ENCODE results near the gene GLOD5.
"Not testable (repeated sequence)": the region's sequence is repeated elsewhere in the genome, so short reads cannot be mapped to it uniquely, and the experiment has no call there.

GLOD5 gene

GRCh38 chrX:48815266-48815665, 53.7 kb downstream of the GLOD5 start:
- ATAC-seq (ENCODE audit: low read depth) (no peak), DNase-seq (ENCODE audit: low spot score) (no peak)
- no peaks in the 10 kb centered on the region for H3K9me3 ChIP-seq (ENCODE audit: severe bottlenecking)
- H3K4me1 ChIP-seq (ENCODE audit: insufficient read depth, poor library complexity, severe bottlenecking): no peaks in the 10 kb centered on the region
- no peaks in the 10 kb centered on the region for H3K27me3 ChIP-seq (ENCODE audit: insufficient read depth, poor library complexity, severe bottlenecking)
- H3K36me3 ChIP-seq (ENCODE audit: low read depth): peaks cover 6% of the 10 kb centered on the region; the same call in 1 of the 2 replicates
- TF ChIP-seq, protein P1, sequence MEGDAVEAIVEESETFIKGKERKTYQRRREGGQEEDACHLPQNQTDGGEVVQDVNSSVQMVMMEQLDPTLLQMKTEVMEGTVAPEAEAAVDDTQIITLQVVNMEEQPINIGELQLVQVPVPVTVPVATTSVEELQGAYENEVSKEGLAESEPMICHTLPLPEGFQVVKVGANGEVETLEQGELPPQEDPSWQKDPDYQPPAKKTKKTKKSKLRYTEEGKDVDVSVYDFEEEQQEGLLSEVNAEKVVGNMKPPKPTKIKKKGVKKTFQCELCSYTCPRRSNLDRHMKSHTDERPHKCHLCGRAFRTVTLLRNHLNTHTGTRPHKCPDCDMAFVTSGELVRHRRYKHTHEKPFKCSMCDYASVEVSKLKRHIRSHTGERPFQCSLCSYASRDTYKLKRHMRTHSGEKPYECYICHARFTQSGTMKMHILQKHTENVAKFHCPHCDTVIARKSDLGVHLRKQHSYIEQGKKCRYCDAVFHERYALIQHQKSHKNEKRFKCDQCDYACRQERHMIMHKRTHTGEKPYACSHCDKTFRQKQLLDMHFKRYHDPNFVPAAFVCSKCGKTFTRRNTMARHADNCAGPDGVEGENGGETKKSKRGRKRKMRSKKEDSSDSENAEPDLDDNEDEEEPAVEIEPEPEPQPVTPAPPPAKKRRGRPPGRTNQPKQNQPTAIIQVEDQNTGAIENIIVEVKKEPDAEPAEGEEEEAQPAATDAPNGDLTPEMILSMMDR (IDR thresholded peaks at IDR 0.05; ENCODE audit: poor library complexity, severe bottlenecking): no peak
- no peak overlapping the region for H3K4me3 ChIP-seq (ENCODE audit: severe bottlenecking)
- no peak overlapping the region for H3K27ac ChIP-seq (ENCODE audit: poor library complexity, severe bottlenecking)

DNA sequence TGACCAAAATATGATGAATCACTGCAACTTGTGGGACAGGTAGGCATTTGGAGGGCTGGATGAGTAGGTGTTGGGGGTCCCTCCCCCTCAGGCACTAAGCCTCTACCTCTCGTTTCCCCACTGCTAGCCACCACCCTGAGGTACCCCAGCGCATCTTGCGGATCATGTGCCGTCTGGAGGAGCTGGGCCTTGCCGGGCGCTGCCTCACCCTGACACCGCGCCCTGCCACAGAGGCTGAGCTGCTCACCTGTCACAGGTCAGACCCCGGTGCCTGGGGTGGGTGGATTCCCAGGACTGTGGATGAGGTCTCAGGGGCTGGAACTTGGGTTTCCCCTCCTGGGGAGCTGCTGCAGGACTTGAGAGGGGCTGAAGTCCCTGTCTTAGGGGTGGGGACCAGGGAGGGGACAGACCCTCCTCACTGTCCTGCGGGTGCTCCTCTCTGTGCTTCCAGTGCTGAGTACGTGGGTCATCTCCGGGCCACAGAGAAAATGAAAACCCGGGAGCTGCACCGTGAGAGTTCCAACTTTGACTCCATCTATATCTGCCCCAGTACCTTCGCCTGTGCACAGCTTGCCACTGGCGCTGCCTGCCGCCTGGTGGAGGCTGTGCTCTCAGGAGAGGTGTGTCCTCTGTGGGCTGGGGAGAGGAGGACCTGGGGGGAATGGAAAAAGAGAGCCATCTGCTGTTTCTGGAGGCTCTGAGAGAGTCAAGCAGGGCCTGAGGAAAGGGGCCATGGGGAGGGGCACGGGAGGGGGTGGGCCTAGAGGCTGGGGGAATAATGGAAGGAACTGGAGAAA, 54.7 kb downstream of the GLOD5 start:
- DNase-seq (ENCODE audit: low spot score) (no peak), ATAC-seq (ENCODE audit: low read depth) (no peak)
- H3K9me3 ChIP-seq (ENCODE audit: severe bottlenecking): no peaks in the 10 kb centered on the region
- TF ChIP-seq, protein P1 (IDR thresholded peaks at IDR 0.05; ENCODE audit: poor library complexity, severe bottlenecking): no peak
- no peak overlapping the region for H3K27ac ChIP-seq (ENCODE audit: poor library complexity, severe bottlenecking)
- H3K36me3 ChIP-seq (ENCODE audit: low read depth): 0 out of 2 replicates have a peak, but pooled peaks cover 3% of the 10 kb centered on the region
- H3K27me3 ChIP-seq (ENCODE audit: insufficient read depth, poor library complexity, severe bottlenecking): no peaks in the 10 kb centered on the region
- no peaks in the 10 kb centered on the region for H3K4me1 ChIP-seq (ENCODE audit: insufficient read depth, poor library complexity, severe bottlenecking)
- no peak overlapping the region for H3K4me3 ChIP-seq (ENCODE audit: severe bottlenecking)

- no peak overlapping the region for H3K4me3 ChIP-seq (ENCODE audit: severe bottlenecking)
- H3K9me3 ChIP-seq (ENCODE audit: severe bottlenecking): no peaks in the 10 kb centered on the region
- no peak for DNase-seq (ENCODE audit: low spot score)
- no peaks in the 10 kb centered on the region for H3K27me3 ChIP-seq (ENCODE audit: insufficient read depth, poor library complexity, severe bottlenecking)
- no peak overlapping the region for H3K27ac ChIP-seq (ENCODE audit: poor library complexity, severe bottlenecking)
- H3K36me3 ChIP-seq (ENCODE audit: low read depth): no peaks in the 10 kb centered on the region
- no peak for ATAC-seq (ENCODE audit: low read depth)
- no peaks in the 10 kb centered on the region for H3K4me1 ChIP-seq (ENCODE audit: insufficient read depth, poor library complexity, severe bottlenecking)
- TF ChIP-seq, protein P1 (IDR thresholded peaks at IDR 0.05; ENCODE audit: poor library complexity, severe bottlenecking): no peak
Observed at GRCh38 chrX:48818098-48818497, 56.6 kb downstream of the GLOD5 start.

DNA sequence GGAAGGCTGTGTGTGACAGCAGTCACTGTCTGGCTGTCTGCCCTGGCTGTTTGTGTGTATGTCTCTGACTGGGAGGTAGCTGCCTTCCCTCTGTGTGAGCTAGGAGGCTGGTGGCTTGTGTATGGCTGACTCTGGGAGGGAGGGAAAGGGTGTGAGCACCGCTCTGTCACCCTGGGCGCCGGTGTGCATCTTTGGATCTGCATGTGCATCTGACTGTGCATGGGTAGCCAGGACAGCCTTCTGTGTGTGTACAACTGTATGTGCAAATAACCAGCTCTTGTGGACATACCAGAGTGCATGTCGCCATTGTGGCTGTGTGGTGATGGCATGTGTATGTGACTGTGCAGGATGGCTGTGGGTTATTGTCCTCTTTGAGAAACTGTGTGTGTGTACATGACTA, 57.3 kb downstream of the GLOD5 start:
- H3K36me3 ChIP-seq (ENCODE audit: low read depth): no peaks in the 10 kb centered on the region
- no peak for ATAC-seq (ENCODE audit: low read depth)
- H3K27ac ChIP-seq (ENCODE audit: poor library complexity, severe bottlenecking): no peak overlapping the region
- H3K27me3 ChIP-seq (ENCODE audit: insufficient read depth, poor library complexity, severe bottlenecking): no peaks in the 10 kb centered on the region
- TF ChIP-seq, protein P1 (IDR thresholded peaks at IDR 0.05; ENCODE audit: poor library complexity, severe bottlenecking): no peak
- H3K9me3 ChIP-seq (ENCODE audit: severe bottlenecking): no peaks in the 10 kb centered on the region
- DNase-seq (ENCODE audit: low spot score): no peak
- H3K4me1 ChIP-seq (ENCODE audit: insufficient read depth, poor library complexity, severe bottlenecking): no peaks in the 10 kb centered on the region
- no peak overlapping the region for H3K4me3 ChIP-seq (ENCODE audit: severe bottlenecking)

DNA sequence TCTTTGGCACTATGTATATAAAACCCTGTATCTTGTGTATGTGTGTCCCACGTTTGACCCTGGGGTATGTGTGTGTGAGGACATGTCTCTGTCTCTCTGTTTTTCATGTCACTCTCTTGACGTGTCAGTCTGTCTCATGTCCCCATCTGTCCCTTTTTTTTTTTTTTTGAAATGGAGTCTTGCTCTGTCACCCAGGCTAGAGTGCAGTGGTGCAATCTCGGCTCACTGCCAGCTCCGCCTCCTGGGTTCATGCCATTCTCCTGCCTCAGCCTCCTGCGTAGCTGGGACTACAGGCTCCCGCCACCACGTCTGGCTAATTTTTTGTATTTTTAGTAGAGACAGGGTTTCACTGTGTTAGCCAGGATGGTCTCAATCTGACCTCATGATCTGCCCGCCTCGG, 57.8 kb downstream of the GLOD5 start:
- H3K9me3 ChIP-seq (ENCODE audit: severe bottlenecking); H3K4me1 ChIP-seq (ENCODE audit: insufficient read depth, poor library complexity, severe bottlenecking); ATAC-seq (ENCODE audit: low read depth); H3K36me3 ChIP-seq (ENCODE audit: low read depth); H3K27ac ChIP-seq (ENCODE audit: poor library complexity, severe bottlenecking); H3K4me3 ChIP-seq (ENCODE audit: severe bottlenecking); DNase-seq (ENCODE audit: low spot score); H3K27me3 ChIP-seq (ENCODE audit: insufficient read depth, poor library complexity, severe bottlenecking): not testable (repeated sequence)
